Kidney capillary endothelial cell (primary cell): ENCODE measurements around the gene VPS51.

Experiments
- DNase-seq: peaks from one replicate; pipeline ENCODE4 v3.0.0-alpha.2; 2018; ENCODE audit warnings: low spot score

Gene VPS51

DNA sequence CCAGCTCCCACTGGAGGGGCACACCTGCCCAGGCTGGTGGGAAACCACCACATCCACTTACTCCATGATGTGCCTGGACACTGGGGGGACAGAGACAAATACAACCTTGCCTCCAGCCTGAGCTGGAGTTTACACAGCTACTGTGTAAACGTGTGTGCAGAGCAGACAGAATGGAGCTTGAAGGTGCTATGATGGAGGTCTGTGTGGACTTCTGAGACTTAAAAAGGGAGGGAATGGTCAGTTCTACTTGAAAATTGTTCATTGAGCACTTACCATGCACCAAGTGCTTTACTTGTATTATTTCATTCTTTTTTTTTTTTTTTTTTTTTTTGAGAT is 23.4 kb upstream of the VPS51 start:
- no peak for DNase-seq

DNA sequence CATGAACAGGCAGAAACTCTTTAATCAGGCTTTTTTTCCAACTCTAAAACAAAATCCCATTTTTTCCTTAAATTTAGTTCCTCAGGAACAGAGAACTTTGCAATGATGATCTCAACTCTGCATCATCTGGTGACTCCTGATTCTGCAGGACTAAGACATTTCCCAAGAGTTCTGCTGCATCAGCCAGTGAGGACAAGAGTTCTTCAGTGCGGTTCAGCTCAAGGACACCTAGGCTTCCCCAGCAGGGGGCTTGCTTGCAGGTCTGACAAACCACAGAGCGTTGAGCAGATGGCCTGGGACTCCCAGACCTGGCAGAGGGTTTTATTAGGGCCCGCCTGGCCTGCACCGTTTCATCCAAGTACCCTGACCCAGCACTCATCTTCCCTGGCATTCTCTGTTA is 18.6 kb upstream of the VPS51 start:
- DNase-seq: no peak

DNA sequence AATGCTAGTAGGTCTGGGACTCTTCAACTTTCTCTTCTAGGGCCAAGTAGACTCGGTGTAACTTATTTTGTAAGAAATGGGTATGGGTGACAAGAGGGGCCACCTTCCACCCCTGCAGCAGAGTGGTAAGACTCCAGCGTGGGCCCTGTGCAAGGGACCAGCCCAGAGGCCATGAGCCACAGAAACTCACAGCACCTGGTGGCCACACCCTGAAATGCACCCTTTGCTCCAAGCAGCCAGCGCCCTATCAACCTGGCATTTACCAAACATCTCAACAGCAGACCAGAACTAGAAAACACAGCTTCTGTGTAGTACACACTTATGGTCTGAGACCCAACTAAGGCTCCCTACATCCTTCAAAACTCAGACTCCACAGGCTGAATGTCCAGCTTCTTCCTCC is 17.9 kb upstream of the VPS51 start:
- DNase-seq: peak; percentile 26

DNA sequence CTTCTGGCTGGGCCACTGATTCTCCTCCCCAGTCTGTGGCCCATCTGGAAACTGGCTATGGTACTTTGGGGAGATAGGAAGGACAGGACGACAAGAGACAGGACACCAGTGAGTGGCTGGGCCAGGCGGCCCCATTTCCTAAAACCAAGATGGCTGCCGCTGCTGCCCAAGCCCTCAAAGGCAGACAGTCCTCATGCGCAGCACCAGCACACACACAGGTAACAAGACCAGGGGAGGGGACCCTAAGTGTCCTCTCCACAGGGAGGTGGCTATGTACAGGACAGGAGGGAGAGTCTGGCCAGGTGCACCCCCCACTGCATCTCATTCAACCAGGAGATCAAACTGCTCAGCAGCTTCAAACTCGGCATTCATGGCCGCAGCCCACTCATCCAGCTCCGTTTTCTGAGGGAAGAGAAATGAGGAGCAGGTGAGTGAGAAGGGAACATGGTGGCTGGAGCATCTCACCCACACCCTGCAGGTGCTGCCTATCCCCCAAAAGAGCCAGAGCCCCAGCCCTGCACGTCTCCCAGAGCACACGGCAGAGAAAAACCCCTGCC is 17.1 kb upstream of the VPS51 start:
- DNase-seq: no peak

DNA sequence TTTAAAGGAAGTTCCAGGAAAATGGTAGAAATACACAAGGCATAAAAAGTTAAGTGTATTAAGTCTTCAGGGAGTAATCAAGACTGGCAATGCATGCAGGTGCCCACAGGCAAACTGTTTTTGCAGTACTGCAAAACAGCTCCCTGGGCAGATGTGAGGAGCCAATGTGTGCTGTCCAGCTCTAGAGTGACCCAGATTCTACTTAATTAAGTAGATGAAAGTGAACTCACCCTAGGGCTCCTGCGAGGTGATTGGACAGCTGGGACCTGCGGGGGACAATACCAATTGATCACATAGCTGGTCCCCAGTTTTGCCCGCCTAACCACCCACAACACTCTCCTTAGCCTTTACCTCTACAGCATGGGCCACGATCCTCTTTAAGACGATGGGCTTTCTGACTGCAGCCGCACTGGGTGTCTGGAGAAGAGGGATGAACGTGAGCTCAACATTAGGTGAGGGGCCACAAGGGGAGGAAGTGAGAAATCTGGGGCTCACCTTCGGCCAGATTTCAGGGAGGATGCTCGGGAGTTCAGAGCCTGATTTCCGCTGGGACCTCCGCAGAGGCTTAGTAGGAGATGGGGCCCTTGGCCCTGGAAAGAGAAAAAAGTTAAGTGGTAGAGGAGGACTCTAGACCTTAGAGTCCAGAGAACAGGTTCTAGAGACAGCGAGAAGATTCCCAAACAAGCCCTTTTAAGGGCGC is 12.7 kb upstream of the VPS51 start:
- DNase-seq: no peak

DNA sequence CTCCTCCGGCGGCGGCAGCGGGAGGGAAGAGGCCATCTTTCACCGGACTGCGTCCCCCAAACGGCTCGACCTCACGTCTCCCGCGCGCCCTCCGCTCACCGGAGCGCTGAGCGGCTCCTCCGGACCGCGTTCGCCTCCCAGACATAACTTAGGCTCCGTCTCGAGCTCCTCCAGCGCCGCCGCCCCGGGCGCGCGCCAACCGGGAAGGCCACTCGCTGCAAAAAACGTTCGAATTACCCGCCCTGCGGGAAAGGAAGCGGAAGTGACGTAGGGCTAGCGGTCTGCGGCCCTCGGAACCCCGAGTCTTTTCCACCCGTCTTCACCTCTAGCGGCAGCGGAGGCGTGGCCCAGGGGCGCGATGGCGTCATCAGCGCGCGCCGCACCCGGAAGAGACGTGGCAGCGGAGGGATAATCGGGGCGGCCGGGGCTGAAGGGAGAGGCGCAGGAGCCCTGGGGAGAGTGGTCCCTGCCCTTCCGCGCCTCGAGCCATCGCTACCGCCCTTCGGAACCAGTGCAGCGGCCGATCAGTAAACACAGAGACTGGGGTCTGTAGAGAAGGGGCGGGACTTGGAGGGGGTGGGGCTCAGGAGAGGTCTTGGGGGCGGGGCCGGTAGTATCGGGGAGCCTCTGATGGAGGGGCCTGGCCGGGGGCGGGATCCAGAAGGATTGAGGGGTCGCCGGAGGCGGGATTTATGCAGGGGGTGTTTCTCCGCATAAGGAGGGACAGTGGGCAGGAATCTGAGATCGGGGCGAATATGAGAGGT is 12.0 kb upstream of the VPS51 start, which contains the start of the genes CDCA5 and ZFPL1:
TSS of gene CDCA5 (minus strand) at position 207 of the 764 bp plus-strand sequence. CDS start at position 145, 62 bp downstream.
TSS of gene ZFPL1 (plus strand) at position 389 of the 764 bp plus-strand sequence. CDS start 477 bp downstream, outside the sequence.
- peak; percentile 92 for DNase-seq

DNA sequence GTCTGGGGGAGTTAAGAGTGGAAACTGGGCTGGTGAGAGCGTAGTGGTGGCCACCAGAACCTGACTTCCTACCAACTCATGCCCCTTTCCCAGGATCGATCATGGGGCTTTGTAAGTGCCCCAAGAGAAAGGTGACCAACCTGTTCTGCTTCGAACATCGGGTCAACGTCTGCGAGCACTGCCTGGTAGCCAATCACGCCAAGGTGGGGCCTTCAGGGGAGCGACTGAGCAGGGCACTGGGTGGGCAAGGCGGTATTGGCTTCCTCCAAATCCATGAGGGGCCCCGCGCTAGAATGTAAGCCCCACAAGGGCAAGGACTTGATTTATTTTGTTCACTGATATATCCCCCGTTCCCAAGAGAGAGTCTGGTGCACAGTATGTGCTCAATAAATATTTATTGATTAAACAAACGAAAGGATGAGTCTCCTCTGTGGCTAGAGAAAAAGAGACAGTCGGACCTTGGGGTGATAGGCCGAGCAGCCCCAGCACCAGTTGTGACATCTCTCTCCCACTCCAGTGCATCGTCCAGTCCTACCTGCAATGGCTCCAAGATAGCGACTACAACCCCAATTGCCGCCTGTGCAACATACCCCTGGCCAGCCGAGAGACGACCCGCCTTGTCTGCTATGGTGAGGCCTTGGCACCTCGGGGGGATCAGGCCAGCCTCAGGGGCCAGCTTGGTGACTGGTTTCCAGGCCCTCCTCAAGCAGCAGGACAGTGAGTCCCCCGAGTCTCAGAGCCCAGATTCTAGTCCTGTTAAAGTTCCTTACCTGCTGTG is 11.2 kb upstream of the VPS51 start:
- no peak for DNase-seq

DNA sequence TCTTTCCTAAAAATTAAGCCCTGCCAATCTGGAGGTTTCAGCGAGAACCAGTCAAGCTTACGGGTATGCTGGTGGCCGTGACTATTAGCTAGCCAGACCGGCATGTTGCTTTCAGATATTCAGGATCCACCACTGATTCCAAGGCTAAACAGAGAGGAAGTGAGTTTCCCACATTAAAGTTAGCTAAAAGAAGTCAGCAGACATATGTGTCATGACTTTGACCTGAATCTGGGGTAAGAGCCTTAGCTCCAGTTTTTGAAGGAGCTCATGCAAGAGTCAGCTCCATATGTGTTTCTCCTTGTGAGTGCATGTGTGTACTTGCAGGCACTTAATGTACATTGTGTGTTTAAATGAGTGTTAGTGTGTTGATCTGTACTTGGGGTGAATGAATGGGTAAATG is 10.6 kb upstream of the VPS51 start:
- DNase-seq: no peak

DNA sequence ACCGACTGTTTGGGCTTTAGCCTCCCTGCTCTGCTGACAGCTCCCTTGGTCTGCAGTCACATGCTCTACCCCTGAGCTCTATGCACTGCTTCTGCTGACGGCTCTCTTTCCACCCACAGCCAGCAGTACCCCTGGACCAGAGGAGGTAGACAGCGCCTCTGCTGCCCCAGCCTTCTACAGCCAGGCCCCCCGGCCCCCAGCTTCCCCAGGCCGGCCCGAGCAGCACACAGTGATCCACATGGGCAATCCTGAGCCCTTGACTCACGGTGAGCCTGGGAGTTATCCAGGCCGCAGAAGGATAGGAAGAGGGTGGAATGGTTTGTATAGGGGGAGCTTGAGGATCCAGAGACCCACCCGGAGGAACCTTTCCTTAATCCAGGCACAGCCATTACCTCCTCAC is 9.2 kb upstream of the VPS51 start:
- no peak for DNase-seq

DNA sequence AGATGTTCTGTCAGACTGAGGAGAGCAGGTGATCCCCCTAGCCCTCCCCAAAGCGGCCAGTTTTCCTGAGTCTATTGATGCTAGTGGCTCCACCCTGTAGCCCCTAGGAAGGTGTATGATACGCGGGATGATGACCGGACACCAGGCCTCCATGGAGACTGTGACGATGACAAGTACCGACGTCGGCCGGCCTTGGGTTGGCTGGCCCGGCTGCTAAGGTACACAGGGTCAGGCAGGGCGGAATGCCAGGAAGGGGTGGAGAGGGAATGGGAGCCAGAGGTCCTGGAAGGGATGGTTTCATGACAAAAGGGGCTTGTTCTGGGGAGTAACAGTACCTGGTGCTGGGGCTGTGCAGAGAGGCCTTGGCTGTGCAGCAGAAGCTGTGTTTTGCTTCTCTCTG is 8.8 kb upstream of the VPS51 start:
- no peak for DNase-seq

DNA sequence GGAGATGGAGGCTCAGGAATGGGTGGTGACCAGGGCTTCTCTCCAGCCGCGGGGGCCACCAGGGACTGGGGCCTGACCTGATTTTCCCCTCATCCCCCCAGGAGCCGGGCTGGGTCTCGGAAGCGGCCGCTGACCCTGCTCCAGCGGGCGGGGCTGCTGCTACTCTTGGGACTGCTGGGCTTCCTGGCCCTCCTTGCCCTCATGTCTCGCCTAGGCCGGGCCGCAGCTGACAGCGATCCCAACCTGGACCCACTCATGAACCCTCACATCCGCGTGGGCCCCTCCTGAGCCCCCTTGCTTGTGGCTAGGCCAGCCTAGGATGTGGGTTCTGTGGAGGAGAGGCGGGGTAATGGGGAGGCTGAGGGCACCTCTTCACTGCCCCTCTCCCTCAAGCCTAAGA is 8.2 kb upstream of the VPS51 start:
- DNase-seq: no peak

DNA sequence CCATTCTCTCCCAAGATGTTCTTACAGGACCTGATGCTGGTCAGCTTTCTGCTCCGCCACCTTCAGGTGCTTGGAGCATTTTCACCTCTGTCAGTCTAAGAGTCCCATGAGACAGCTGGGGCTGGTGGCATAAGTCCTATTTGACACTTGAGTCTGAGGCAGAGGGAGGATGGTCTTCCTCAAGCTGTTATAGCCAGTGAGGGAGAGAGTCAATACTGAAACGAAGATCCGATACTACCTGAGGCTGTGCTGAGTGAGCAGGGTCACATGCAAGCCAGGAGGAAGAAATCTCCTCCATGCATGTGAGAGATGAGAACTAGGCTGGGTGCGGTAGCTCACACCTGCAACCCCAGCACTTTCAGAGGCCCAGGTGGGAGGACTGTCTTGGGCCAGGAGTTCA is 6.4 kb upstream of the VPS51 start:
- no peak for DNase-seq

DNA sequence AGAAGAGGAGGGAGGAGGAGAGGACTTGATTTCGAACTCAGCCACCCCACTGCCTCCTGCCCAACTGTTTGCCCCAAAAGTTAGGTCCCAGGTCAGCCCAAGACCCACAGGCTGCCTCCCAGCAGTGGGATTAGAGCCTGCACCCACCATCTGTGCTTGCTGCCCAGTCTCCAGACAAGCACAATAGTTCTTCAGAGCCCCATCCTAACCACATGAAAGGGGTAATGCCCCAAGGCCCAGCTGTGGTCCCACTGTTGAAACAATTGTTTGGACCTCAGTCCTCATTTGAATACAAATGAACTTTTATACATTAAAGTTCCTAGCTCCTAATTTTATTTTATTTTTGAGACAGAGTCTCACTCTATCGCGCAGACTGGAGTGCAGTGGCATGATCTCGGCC is 5.4 kb upstream of the VPS51 start:
- DNase-seq: no peak

DNA sequence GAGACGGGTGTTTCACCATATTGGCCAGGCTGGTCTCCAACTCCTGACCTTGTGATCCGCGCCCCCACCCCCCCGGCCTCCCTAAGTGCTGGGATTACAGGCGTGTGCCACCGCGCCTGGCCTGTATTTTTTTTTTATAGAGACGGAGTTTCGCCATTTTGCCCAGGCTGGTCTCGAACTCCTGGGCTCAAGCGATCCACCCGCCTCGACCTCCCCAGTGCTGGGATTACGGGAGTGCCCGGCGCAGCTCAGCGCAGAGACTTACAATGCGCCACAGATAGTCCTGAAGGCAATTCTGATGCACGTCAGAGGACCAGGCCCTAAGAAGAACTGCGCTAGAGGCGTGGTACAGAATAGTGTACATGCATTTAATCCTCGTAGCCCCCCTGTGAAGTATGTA is 587 bp upstream of the VPS51 start:
- no peak for DNase-seq

DNA sequence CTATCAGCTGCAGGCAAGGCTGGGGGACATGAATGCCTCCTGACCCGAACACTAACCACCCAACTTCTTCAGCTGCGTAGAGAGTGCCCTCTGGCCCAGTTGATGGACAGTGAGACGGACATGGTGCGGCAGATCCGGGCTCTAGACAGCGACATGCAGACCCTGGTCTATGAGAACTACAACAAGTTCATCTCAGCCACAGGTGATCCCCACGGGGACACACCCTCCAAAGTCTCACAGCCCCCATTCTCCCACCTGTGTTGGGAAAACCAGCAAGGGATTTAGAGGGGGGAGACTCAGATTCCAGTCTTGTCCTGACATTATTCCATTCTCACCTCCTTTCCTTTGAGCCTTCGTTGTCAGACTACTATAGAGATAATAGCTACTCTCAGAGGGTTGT is 912 bp downstream of the VPS51 start:
- no peak for DNase-seq

DNA sequence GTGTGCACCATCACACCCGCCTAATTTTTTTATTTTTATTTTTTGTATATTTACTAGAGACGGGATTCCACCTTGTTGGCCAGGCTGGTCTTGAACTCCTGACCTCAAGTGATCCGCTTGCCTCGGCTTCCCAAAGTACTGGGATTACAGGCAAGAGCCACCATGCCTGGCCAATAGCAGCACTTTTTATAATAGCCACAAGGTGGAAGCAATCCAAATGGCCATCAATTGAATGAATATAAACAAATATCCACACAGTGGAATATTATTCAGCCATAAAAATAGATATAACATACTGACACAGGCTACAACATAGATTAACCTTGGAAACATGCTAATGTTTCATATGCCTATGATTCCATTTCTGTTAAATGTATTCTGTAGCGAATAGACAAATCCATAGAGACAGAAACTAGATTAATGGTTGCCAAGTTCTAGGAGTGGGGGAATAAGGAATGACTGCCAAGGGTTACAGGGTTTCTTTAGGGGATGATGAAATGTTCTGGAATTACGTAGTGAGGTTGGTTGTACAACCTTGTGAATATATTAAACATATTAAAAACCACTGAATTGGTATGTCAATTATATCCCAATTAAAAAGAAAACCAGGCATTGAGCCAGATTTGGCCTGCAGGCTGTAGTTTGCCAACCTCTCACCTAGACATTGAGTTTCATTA is 4.8 kb downstream of the VPS51 start:
- DNase-seq: no peak

DNA sequence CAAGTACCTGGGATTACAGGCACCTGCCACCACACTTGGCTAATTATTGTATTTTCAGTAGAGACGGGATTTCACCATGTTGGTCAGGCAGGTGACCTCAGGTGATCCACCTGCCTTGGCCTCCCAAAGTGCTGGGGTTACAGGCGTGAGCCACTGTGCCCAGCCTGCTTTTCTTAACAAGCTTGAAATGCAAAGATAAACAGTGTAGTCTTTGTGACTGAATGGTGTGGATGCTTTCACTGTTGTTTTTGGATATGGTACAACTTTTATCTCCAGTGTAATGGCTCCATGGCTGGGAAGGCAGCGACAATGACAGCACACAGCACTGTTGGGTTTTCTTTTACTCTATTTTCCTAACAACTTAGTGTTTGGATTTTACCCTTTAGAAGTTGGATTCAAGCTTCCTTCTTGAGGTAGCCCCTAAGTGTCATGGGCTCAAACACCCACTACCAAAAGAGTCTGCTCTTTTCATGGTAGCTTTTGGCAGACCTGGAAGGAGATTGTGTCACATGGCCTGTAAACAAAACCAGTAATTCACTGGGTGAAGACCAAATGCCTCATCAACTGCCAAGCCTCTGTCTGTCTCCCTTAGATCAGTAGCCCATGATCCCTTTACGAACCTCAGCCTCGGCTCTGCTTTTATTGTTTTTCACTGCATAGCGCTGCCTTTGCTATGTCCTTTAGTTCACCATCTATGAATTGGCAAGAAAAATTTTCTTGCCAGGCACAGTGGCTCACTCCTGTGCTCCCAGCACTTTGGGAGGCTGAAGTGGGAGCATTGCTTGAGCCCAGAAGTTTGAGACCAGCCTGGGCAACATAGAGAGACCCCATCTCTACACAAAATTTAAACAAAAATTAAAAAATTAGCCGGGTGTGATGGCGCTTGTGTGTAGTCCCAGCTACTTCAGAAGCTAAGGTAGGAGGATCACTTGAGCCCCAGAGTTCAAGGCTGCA is 6.4 kb downstream of the VPS51 start:
- DNase-seq: no peak

DNA sequence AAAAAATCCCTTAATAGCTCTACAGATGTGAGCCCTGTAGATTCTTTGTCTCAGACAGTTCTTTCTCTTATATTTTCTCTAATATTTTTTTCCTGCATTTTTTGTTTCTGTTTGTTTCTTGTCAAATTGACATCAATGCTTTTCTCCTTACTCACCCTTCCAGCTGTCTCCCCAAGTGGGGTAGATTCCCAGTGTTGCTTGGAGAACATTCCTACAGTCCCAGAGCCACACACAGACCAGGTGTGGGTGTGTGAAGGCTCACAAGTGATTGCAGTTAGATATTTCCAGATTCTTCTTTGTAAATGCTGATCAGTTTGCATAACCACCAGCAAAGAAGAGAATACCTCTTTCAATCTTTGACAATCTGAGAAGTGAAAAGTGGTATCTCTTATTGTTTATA is 7.5 kb downstream of the VPS51 start:
- no peak for DNase-seq

DNA sequence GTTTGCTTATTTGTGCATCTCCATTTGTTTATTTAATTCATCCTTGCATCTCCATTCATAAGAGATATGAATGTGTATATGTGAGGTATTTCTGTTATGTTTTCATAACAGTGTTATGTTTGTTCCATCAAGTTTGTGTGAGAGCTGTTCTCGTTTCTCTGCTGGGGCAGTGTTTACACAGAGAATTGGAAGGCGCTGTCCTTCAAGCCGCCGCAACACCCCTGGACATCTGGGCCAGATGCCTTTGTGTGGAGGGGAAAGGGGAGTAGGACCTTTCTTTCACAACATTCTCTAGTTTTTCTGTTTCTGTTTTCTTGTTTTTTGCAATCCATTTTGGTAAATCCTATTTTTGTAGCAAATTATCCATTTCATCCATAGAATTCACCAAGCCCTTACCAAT is 8.6 kb downstream of the VPS51 start:
- no peak for DNase-seq

DNA sequence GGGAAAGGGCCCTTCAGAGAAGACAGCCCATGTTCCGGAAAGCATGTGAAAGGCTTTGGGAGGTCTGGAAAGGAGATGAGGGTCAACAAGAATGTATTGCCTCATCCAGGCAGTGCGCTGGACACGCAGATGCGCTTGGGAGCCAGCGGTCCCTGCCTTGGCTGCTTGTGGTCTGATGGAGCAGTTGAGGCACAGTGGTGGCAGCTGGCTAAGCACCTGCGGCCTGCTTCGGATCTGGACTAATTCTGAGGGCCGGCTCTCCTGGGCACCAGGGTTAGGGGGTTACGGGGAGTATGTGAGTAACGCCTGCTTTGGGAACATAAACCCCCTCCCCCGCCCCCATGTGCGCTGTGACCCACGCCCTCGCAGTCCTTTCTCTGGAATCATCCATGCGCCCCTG is 11.1 kb downstream of the VPS51 start:
- no peak for DNase-seq
